NOMO-1 treated with dmso at 0.1 percent for 144 hours (cell line): ENCODE data around the gene CLDN19.

Experiments used
- DNase-seq: peaks from one replicate; lab custom pipeline; 2025; ENCODE audit not compliant: unreplicated experiment; lab: John Stamatoyannopoulos, UW

The CLDN19 gene

GRCh38 chr1:42739753-42740700, at the start of gene CLDN19:
Gene CLDN19, minus strand, starts transcription at chr1:42740236. Its CDS starts 173 bp downstream, at chr1:42740063.
- DNase-seq, result no peak

GRCh38 chr1:42788021-42788420, 48.0 kb upstream of the CLDN19 start:
- DNase-seq, result no peak

- DNase-seq, result no peak
Measured at GRCh38 chr1:42786097-42786496, 46.1 kb upstream of the CLDN19 start.

DNA sequence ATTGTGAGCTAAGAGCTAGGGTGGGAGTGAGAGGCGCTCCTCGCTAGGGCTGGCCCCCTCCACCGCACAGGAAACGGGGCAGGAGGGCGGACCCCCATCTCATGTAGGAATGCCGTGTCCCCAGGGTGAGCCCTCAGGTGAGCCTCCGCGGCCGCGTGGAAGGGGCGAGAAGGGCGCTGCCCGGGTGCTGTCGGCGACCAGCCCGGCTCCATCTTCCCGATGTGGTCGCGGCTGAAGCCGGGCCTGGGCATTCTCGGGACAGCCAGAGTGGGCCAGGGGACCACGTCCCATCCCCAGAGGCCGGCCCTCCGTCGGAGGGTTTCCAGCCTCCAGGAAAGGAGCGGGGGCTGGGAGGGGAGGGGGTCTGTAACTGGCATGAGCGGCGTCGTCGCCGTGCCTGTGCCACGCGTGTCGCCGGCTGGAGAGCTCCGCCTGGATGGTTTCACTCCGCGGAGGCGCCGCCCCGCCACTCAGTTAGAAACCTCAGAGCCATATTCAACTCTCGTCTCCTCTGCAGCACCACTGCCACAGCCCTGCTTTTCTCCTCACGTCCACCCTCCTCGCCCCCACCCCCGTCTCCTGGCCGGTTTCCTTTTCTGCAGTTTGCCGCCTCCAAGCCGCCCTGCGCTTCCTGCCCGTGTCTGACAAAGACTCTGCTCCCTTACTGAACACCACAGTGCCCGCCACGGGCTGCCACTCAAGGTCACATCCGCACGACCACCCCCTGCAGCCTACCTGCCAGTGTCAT, 45.1 kb upstream of the CLDN19 start, which contains the start of gene TMEM269:
TMEM269 (plus strand) TSS at position 46 of the 748 bp plus-strand sequence. CDS start 4,903 bp downstream, outside the sequence.
- no peak for DNase-seq

- no peak for DNase-seq
Measured at GRCh38 chr1:42784547-42784945, 44.5 kb upstream of the CLDN19 start.

DNA sequence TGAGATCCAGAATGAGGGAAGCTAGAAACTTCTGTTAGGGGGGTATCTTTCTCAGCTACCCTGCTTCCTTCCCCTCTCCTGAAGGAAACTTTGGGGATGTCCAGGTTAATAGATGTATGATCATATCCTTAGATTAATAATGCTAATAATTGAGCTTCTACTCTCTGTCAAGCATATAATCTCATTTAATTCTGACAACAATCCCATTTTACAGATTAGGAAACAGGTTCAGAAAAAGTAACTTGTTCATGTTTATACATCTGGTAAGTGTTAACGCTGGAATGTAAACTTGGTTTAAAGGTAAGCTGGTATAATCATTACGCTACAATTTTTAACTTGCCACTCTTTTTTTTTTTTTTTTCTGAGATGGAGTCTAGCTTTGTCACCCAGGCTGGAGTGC, 43.1 kb upstream of the CLDN19 start:
- DNase-seq, result no peak

DNA sequence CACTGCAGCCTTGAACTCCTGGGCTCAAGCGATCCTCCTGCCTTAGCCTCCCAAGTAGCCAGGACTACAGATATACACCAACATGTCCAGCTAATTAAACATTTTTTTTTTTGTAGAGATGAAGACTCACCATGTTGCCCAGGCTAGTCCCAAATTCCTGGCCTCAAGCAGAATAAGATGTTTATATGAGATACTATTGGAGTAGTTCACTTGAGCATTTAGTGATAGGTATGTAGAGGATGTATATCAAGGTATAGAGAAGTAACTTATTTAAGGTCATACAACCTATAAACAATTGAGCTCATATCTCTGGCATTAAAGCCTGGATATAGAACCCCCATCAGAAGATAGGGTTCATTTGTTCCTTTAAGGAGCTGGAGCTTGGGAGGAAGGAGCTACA, 40.1 kb upstream of the CLDN19 start:
- DNase-seq, result no peak

DNA sequence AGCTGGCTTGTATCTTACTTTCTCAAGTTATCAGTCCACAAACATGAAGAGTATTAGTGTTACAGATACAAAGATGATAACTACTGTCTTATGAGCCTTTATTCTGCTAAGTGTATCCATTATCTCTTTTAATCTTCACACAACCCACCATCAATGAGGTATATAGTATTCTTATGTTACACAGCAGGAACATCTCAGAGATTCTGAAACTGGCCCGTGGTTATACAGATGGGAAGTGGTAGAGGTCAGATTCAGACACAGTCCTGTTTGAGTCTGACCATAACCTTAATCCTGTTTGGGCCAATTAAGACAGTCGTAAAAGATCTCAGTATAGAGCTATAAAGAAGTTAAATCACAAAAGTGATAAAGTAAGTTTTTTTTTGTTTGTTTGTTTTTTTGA, 39.7 kb upstream of the CLDN19 start:
- DNase-seq, result no peak

GRCh38 chr1:42777852-42778251, 37.8 kb upstream of the CLDN19 start:
- no peak for DNase-seq

DNA sequence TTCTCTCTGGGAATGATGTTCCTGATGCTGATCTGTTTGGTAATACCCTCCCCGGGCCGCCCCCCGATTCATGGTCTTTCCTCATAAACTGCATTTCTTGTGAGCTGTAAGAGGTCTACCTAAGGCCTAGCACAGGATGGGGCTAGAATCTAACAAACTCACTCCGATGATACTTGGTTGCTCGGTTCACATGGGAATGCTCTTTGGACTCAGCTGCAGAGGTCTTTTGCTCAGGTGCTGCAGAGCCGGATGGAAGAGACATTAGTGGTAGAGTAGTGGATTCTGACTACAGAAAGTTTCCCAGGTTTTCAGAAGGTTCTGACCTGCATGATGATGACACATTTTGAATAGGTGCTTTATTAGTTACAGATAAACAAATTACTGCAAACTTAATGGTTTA, 36.5 kb upstream of the CLDN19 start:
- no peak for DNase-seq

DNA sequence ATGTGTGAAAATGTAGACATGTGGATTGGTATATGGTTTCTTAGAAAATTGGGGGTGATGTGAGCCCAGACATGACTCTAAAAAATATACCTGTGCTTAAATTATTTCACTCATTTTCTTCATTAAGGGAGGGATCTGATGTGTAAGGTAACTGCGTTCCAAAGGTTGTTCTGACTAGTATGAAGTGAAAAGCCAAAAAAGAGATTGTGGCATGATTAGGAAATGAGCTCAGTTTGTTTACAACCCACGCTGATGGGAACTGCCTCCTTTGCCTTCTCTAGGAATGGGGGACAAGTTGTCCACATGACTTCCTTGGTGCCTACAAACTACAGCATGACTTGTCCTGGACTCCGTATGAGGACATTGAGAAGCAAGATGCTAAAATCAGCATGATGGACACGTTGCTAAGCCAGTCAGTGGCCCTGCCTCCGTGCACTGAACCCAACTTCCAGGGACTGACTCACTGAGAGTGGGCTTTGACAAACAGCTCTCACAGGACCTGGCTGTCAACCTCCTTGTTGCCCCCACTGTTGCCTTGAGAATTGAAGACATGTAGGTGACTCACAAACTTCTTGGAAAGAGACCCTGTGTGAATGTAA, 35.0 kb upstream of the CLDN19 start:
- DNase-seq, result no peak

DNA sequence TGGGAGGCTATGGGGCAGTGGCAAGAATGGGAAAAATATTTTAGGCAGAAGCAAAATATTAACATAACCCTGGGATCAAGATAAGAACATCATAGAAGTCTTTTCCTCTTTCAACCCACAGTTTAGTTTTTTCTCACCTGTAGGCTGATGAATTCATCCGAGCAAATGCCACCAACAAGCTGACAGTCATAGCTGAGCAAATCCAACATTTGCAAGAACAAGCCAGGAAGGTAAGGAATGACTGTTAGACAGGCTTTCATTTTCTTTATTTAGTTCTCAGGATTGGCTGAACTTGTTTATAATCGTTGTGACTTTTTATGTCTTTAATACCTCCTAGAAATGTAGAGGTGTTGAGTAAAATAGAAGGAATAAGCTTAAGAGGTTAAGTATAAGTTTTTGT, 33.4 kb upstream of the CLDN19 start:
- no peak for DNase-seq

DNA sequence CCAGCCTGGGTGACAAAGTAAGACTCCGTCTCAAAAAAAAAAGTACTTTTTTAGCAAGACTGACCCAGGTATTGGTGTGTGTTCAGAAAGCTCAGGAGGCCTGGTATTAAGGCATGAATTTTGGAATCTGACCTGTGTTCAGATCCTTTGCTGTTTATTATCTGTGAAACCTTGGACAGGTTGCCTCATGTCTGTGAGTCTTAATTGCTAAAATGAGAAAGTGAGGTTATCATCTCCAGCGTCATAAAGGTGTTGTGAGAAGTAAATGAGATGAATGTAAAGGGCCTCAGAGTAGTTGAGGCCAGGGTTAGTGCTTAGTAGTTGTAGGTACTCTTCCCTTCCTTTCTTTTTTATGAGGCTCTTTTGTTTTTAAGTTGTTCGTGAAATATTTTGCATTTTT, 29.8 kb upstream of the CLDN19 start:
- DNase-seq, result no peak

- DNase-seq, result no peak
Measured at GRCh38 chr1:42768172-42768571, 28.1 kb upstream of the CLDN19 start.

DNA sequence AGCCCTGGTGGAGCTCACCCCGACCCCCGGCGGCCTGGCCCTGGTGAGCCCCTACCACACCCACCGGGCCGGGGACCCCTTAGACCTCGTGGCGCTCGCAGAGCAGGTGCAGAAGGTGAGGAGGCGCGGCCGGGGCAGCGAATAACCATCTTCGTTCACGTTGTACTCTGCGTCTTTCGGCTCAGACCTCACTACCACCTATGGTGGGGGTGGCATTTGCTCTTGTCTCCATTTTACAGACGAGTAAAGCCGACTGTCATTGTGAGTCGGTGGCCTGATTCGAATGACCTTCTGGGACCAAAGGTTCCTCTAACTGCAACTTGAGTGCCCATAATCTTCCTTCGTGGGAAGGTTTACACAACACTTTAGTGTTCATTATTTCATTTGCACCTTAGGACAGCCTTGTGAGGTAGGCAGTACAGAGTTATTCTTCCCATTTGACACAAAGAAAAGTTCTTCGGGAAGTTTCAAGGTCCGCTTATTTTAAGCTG, 27.5 kb upstream of the CLDN19 start:
- no peak for DNase-seq

GRCh38 chr1:42766741-42767509, 26.9 kb upstream of the CLDN19 start, which contains the start of the genes C1orf50 and P3H1:
Gene C1orf50, plus strand, starts transcription at chr1:42767249. Its CDS starts 63 bp downstream, at chr1:42767312.
Gene P3H1, minus strand, starts transcription at chr1:42767028. Its CDS starts 57 bp downstream, at chr1:42766971.
- peak; percentile 97 for DNase-seq

DNA sequence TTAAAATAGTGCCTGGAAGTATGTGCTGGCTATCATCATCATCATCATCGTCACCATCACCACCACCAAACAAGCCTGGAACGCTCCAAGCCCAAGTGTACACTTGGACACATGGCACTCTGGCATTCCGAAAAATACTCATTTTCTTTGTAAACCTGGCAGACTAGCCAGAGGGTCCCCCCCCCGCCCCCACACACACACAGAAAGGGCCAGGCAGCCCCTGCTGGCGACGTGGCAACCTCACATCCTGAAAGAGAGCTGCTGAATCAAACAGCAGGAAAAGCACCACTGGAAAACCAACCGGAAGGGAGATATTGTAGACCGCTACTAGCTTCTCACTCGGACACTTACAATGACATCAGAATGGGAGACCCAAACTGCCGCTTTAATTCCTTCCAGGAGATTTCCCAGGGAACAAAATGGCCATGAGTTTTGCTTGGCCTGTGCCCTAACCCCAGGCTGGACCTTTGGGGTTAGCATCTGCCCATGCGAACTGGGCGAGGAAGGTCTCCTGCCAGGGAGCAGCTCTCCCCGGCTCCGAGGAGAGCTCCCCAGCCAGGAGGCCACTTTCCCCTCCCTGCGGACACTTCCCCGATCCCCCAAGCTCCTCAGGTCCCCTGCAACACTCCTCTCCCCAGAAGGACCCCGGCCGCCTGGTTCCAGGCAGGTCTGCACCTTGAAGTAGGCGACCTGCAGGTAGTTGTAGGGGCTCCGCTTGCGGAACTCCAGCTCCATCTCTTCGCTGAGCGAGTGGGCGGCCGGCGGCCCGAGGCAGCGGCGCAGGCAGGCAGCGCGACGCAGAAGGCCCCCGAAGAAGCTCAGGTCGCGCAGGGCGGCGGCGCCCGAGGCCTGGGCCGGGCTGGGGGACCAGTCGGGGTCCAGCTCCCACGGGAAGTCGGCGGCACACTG, 26.1 kb upstream of the CLDN19 start:
- DNase-seq, result no peak

DNA sequence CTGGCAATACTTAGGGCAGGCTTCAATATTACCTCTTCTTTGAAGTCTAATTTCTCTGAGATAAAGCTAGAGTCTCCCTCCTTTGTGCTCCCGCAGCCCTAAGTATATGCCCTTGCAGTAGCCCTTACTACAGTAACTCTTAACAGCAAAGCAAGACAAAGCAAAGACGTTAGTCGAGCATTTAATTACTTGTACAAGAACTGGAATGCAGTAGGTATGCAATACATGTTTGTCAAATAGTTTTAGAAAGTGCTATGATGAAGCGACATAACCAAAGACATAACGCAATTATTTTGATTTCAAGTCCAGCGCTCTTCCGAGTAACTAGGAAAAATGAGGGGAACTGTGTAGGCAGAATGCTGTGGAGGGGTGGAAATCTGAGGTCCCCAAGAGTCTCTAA, 25.2 kb upstream of the CLDN19 start:
- DNase-seq, result no peak

- no peak for DNase-seq
Measured at GRCh38 chr1:42762269-42762668, 22.2 kb upstream of the CLDN19 start.
